ENCODE results near the gene MAPK8IP3. TPM values are rescaled to one million over a fixed set of nuclear protein-coding genes. Genes with fewer than 3 reads are reported as not detected.
"Not testable (repeated sequence)": the region's sequence is repeated elsewhere in the genome, so short reads cannot be mapped to it uniquely, and the experiment has no call there.

Gene MAPK8IP3
- total RNA-seq, 6 experiments from 2014 or later: 34.3 to 39.9 (median 37.1) TPM

GRCh38 chr16:1792836-1793577 is 87.0 kb downstream of the MAPK8IP3 start:
- DNase-seq: no peak
- H3K9me3 Mint-ChIP-seq: peaks cover 14% of the 10 kb centered on the region
- no peak overlapping the region for H3K4me3 Mint-ChIP-seq
- H3K36me3 Mint-ChIP-seq (ENCODE audit: low read depth): peaks cover 13% of the 10 kb centered on the region; the same call in 1 of the 2 replicates
- TF ChIP-seq, protein P1, sequence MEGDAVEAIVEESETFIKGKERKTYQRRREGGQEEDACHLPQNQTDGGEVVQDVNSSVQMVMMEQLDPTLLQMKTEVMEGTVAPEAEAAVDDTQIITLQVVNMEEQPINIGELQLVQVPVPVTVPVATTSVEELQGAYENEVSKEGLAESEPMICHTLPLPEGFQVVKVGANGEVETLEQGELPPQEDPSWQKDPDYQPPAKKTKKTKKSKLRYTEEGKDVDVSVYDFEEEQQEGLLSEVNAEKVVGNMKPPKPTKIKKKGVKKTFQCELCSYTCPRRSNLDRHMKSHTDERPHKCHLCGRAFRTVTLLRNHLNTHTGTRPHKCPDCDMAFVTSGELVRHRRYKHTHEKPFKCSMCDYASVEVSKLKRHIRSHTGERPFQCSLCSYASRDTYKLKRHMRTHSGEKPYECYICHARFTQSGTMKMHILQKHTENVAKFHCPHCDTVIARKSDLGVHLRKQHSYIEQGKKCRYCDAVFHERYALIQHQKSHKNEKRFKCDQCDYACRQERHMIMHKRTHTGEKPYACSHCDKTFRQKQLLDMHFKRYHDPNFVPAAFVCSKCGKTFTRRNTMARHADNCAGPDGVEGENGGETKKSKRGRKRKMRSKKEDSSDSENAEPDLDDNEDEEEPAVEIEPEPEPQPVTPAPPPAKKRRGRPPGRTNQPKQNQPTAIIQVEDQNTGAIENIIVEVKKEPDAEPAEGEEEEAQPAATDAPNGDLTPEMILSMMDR (IDR thresholded peaks at IDR 0.05): no peak
- no peaks in the 10 kb centered on the region for H3K27me3 Mint-ChIP-seq (ENCODE audit: insufficient read depth)
- H3K4me1 Mint-ChIP-seq (ENCODE audit: low read depth): no peaks in the 10 kb centered on the region
- H3K27ac Mint-ChIP-seq: no peak overlapping the region

DNA sequence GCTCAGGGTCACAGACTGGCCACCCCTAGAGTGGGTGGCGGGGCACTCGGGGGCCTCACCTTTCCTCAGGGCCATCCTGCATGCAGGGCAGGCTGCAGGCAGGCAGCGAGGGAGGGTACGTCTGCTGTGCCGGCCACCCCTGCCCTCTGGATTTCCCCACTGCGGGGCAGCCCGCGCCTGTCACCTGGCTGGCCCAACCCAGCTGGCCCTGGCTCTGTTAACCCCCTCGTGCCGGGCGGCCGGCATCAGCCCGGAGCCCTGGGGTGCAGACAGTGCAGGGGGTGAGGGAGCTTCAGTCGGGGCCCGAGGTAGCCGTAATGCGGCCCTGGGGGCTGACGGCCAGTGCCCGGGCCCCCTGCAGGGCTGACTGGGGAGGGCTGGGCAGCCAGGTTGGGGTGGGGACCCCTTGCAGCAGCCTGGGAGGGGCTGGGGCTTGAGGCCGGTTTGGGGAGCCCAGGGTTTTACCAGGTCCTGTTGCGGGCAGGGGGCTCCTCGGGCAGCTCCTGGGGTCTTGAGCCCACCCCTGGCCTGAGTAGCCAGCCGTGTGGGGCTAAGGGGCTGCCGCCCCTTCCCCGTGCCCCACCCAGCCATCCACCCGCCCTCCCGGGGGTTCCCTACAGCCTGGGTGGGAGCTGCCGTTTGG is 87.7 kb downstream of the MAPK8IP3 start, which contains the start of gene IGFALS:
Gene IGFALS, minus strand, starts transcription at position 128 of the 643 bp plus-strand sequence. Its CDS starts 53 bp downstream, at position 75.
- H3K27ac Mint-ChIP-seq: no peak within 1 kb of the TSS
- H3K4me3 Mint-ChIP-seq: no peak within 1 kb of the TSS
- H3K36me3 Mint-ChIP-seq (ENCODE audit: low read depth): peaks cover 14% of the 10 kb centered on the region
- TF ChIP-seq, protein P1 (IDR thresholded peaks at IDR 0.05): no peak
- H3K27me3 Mint-ChIP-seq (ENCODE audit: insufficient read depth): no peaks in the 10 kb centered on the region
- peaks cover 17% of the 10 kb centered on the region for H3K9me3 Mint-ChIP-seq
- no peaks in the 10 kb centered on the region for H3K4me1 Mint-ChIP-seq (ENCODE audit: low read depth)
- DNase-seq: no peak

DNA sequence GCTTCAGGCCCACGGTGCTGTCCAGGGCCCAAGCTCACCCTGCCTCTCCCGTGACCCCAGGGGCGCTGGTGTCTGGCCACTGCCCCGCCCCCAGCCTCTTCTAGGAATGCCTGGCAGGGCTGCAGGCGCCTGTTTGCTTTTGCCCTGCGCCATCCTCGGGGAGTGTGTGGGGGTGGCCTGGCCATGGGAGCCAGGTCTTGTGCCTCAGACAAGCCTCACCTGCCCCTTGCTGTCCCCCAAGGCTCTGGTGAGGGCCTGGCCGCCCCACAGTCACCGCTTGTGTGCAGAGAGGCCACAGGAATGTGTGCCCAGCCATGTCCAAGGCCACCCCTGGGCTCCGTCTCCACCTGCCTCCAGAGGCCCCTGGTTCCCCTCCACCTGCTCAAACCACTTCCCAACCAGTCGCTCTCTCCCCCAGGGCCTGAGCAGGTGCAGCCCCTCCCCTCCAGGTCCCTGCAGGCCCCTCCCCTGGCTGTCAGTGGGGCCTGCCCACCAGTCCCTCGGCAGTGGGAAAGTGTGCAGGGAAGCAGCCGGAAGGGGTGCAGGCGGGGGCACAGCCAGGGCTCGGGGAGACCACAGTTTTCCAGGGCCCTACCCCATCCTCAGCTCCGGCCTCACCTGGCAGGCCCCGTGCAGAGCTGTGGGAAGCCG is 88.4 kb downstream of the MAPK8IP3 start:
- no peak for DNase-seq
- Mint-ChIP-seq H3K27ac (no peak overlapping the region), H3K4me1 (ENCODE audit: low read depth) (no peaks in the 10 kb centered on the region), H3K27me3 (ENCODE audit: insufficient read depth) (no peaks in the 10 kb centered on the region), H3K4me3 (no peak overlapping the region), H3K9me3 (peaks cover 23% of the 10 kb centered on the region), H3K36me3 (ENCODE audit: low read depth) (peaks cover 16% of the 10 kb centered on the region)
- TF ChIP-seq, protein P1 (IDR thresholded peaks at IDR 0.05): no peak

GRCh38 chr16:1794908-1795666 is 89.1 kb downstream of the MAPK8IP3 start:
- Mint-ChIP-seq H3K36me3 (ENCODE audit: low read depth) (peaks cover 22% of the 10 kb centered on the region), H3K4me1 (ENCODE audit: low read depth) (no peaks in the 10 kb centered on the region), H3K27ac (no peak overlapping the region)

GRCh38 chr16:1799263-1799662 is 93.3 kb downstream of the MAPK8IP3 start:
- H3K27me3 Mint-ChIP-seq (ENCODE audit: insufficient read depth); H3K4me3 Mint-ChIP-seq; H3K27ac Mint-ChIP-seq; DNase-seq; H3K4me1 Mint-ChIP-seq (ENCODE audit: low read depth): not testable (repeated sequence)
- Mint-ChIP-seq H3K9me3 (peaks cover 39% of the 10 kb centered on the region), H3K36me3 (ENCODE audit: low read depth) (peaks cover 28% of the 10 kb centered on the region)

More at GRCh38 chr16:1794908-1795666, 89.1 kb downstream of the MAPK8IP3 start:
- peaks cover 31% of the 10 kb centered on the region for H3K9me3 Mint-ChIP-seq
- TF ChIP-seq, protein P1 (IDR thresholded peaks at IDR 0.05): no peak
- H3K27me3 Mint-ChIP-seq (ENCODE audit: insufficient read depth): no peaks in the 10 kb centered on the region
- no peak for DNase-seq
- no peak overlapping the region for H3K4me3 Mint-ChIP-seq

All from HFFc6 (cell line).